GM20431 (cell line): Measurements from ENCODE around the gene FOXO3.

ENCODE experiments used
- in situ Hi-C: fragments of 300-500 bp; cut with MseI, MboI; formaldehyde crosslinking; loops from one replicate; pipeline ENCODE4 v1.15.0; 2020; ENCODE audit warnings: low sequenced_read_pairs; ENCODE audit not compliant: unreplicated experiment

FOXO3 gene

GRCh38 chr6:108619431-108620197, 58.9 kb downstream of the FOXO3 start:
- in situ Hi-C loops: no loop called here

GRCh38 chr6:108621117-108621516, 60.4 kb downstream of the FOXO3 start:
- in situ Hi-C loops: no loop called here

DNA sequence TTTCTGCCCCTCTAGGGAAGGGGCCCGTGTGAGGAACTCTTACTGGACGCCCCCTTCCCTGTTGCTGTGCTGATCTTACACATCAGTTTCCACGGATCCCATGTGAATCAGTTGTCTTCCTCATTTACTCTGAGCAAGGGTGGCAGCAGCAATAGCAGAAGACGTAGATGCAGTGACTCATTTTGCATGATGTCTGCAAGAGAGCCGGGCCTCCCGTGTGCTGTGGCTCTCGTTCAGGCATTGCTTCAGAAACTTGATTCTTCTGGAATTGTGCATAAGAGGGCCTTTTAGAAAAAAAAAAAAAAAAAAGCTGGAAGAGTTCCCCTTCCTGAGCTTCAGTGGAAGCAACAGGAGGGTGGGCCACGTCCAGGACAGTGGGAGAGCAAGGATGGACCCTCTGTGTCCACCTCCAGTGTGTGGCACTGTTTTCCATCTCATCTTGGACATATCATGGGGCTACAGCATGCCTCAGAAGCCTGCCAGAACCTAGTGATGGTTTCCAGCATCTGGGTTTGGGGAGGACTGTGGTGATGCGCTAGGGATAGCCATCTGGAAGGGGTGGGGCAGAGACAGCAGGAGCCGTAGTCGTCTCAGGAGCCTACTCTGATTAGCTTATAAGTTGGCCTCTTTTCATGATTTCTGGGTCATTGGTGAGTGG, 62.1 kb downstream of the FOXO3 start:
- in situ Hi-C loops: no loop called here

DNA sequence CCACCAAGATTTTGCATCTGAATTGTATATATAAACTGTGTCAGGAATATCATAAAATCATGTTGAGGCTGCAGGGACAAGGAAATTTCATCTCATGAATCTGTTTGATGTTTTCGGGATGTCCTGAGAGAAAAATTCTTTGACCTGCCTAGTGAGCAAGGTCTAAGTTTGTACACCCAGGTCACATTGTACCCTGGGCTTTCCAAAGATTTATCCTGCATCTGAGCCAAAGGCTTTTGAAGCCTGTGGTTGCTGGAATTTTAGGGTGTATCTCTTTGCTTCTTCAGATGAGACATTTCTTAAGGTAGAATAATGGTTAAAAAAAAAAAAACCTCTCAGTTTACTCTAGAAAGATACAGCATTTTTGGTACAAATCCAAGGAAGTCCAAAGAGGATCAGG, 63.3 kb downstream of the FOXO3 start:
- in situ Hi-C loops: no loop called here

- in situ Hi-C loops: no loop called here
Observed at GRCh38 chr6:108625581-108625980, 64.9 kb downstream of the FOXO3 start.

GRCh38 chr6:108626777-108627176, 66.1 kb downstream of the FOXO3 start:
- in situ Hi-C loops: no loop called here

- in situ Hi-C loops: no loop called here
Observed at GRCh38 chr6:108627692-108628550, 67.2 kb downstream of the FOXO3 start.

- in situ Hi-C loops: no loop called here
Observed at GRCh38 chr6:108630050-108630714, 69.5 kb downstream of the FOXO3 start.

GRCh38 chr6:108632441-108632840, 71.7 kb downstream of the FOXO3 start:
- in situ Hi-C loops: no loop called here

GRCh38 chr6:108633436-108633835, 72.7 kb downstream of the FOXO3 start:
- in situ Hi-C loops: no loop called here

GRCh38 chr6:108635505-108636226, 74.9 kb downstream of the FOXO3 start:
- in situ Hi-C loops: no loop called here

GRCh38 chr6:108637963-108638362, 77.2 kb downstream of the FOXO3 start:
- in situ Hi-C loops: no loop called here

- in situ Hi-C loops: no loop called here
Observed at GRCh38 chr6:108638993-108639392, 78.3 kb downstream of the FOXO3 start.

DNA sequence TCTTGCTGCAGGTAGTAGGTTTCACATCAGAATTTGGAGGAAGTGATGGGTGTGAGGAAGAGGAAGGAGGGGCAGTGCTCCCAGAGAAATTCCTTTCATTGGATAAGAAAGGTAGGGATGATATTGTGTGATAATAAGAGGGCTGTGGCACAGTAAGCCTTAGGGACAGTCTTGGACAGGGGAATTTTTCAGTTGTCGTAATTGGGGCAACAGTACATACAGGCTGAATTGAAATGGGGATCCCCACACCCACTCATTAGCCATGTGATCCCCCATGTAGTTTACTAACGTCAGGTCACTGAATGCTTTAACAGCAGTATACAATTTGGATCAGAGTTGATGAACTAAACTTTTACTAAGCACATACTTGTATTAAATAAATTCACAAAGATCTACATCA, 79.4 kb downstream of the FOXO3 start:
- in situ Hi-C loops: no loop called here

- in situ Hi-C loops: no loop called here
Observed at GRCh38 chr6:108643184-108643583, 82.5 kb downstream of the FOXO3 start.

- in situ Hi-C loops: no loop called here
Observed at GRCh38 chr6:108644252-108644651, 83.5 kb downstream of the FOXO3 start.

- in situ Hi-C loops: no loop called here
Observed at GRCh38 chr6:108648191-108648590, 87.5 kb downstream of the FOXO3 start.

GRCh38 chr6:108650325-108650724, 89.6 kb downstream of the FOXO3 start:
- in situ Hi-C loops: no loop called here

DNA sequence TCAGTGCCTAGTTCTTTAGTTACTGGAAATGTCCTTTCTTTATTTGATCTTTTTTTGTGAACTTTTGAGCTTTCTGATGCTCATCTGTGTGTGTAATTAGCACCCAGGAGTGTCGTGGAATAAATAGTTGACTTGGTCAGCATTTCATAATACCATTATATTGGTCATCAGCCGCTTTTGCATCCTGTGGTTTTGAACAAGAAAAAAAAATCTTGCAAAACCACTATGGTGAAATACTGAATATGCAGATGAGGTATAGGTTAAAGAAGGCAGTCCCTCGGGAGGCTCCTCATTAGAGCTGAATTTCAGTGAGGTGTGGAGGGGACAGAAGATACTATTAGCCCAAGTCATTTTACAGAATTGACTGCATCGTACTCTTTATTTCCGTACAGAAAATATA, 90.1 kb downstream of the FOXO3 start:
- in situ Hi-C loops: no loop called here
